ENCODE measurements around the gene SRXN1.

The SRXN1 gene

DNA sequence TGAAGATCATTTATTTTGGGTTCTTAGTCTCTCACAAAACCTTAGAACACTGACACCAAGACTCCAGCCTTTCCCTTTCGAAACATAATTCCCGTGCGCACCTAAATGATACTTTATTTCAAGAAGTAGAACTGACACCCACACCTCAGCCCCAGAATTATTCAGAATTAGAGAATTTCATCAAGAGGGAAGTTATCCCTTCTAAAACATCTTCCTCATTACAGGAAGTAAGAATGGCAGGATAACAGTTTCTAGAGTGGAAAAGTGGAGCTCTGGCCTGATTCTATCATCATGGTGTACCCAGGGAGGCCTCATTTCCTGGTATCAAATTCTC is 1.4 kb upstream of the SRXN1 start:
- TF ChIP-seq EZH2 (IDR thresholded peaks at IDR 0.05) (no peak), FOXP2 (optimal IDR thresholded peaks at IDR 0.05; ENCODE audit: control extremely low read depth, extremely low read length, insufficient read depth) (no peak), POLR2AphosphoS5 (IDR thresholded peaks at IDR 0.05; ENCODE audit: borderline replicate concordance, low read depth, low read length) (no peak)
- H3K36me3 ChIP-seq (ENCODE audit: insufficient read depth, low read length): no peaks in the 10 kb centered on the region
- H3K9ac ChIP-seq (ENCODE audit: insufficient read length): no peak overlapping the region
- no peak overlapping the region for H3K4me3 ChIP-seq
- H3K9me3 ChIP-seq (ENCODE audit: low read depth, low read length): no peaks in the 10 kb centered on the region
- no peak for DNase-seq (ENCODE audit: low read depth, low spot score)
- no peak overlapping the region for H3K27ac ChIP-seq

DNA sequence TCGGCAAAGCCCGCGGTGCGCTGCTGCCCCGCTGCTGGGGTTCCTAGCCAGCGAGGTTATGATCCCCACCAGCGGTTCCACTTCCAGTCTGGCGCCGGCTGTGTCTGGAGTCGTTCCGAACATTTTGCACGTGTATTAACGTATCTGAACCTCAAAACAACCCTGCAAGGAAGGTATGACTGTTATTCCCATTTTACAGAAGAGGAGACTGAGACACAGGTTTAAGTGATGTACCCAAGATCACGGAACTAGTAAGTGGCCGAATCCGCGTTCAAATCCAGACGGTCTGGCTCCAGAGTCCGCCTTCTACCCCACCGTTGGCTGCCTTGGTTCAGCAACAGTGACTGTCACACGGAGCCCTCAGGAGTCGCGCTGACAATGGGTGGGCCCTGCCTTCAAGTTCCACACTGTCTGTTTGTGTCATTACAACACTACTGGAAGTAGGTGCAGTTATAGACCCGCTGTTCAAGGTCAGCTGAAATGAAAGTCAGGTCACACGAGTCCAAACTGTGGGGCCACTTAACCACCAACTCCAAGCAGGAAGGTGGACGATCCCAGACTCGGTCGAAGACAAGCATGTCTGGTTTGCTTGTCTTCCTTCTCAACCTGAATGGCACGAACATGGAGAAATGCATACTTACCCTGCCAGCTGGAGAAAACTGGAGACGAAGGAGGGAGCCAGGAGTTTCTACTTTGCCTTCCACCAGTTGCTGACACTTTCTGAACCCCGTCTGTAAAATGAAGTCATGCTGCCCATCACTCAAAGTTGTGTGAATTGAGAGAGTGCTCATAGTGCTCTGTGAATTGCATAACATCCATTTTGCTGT is 803 bp upstream of the SRXN1 start:
- peak overlapping the region; percentile 82 for H3K4me3 ChIP-seq
- TF ChIP-seq EZH2 (IDR thresholded peaks at IDR 0.05) (no peak), POLR2AphosphoS5 (IDR thresholded peaks at IDR 0.05; ENCODE audit: borderline replicate concordance, low read depth, low read length) (no peak), FOXP2 (optimal IDR thresholded peaks at IDR 0.05; ENCODE audit: control extremely low read depth, extremely low read length, insufficient read depth) (no peak)
- H3K27ac ChIP-seq: no peak overlapping the region
- H3K36me3 ChIP-seq (ENCODE audit: insufficient read depth, low read length): no peaks in the 10 kb centered on the region; the same call in 1 of the 2 replicates
- DNase-seq (ENCODE audit: low read depth, low spot score): no peak
- no peaks in the 10 kb centered on the region for H3K9me3 ChIP-seq (ENCODE audit: low read depth, low read length)
- peak overlapping the region; percentile 73 for H3K9ac ChIP-seq (ENCODE audit: insufficient read length)

DNA sequence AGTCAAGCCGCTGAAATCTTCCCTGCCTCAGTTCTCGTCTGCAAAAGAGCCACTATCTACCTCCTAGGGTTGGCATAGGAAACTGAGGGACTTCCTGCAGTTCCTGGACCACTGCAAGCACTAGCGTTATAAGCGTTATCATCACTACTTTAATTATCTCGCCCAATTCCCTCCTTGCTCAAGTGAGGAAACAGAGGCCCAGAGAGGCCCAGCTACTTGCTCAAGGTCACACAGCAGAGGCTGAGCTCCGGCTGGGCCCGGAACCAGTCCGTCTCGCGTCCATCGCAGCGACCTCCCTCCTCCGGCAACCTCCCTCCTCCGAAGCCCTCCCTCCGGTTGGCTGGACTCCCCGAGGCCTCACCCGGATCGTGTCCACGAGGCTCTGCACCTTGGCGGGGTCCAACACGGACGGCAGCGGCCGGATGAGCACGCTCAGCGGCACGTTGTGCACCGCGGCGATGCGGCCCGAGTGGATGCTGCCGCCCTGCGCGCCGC is 338 bp downstream of the SRXN1 start:
- Histone ChIP-seq H3K9ac (ENCODE audit: insufficient read length) (peak overlapping the region; percentile 73), H3K27ac (no peak overlapping the region), H3K9me3 (ENCODE audit: low read depth, low read length) (no peaks in the 10 kb centered on the region), H3K4me3 (peak overlapping the region; percentile 82), H3K36me3 (ENCODE audit: insufficient read depth, low read length) (peaks cover 9% of the 10 kb centered on the region)
- DNase-seq (ENCODE audit: low read depth, low spot score): no peak
- no peak for TF ChIP-seq EZH2 (IDR thresholded peaks at IDR 0.05)
- no peak for TF ChIP-seq POLR2AphosphoS5 (IDR thresholded peaks at IDR 0.05; ENCODE audit: borderline replicate concordance, low read depth, low read length)
- TF ChIP-seq FOXP2 (optimal IDR thresholded peaks at IDR 0.05; ENCODE audit: control extremely low read depth, extremely low read length, insufficient read depth): no peak

DNA sequence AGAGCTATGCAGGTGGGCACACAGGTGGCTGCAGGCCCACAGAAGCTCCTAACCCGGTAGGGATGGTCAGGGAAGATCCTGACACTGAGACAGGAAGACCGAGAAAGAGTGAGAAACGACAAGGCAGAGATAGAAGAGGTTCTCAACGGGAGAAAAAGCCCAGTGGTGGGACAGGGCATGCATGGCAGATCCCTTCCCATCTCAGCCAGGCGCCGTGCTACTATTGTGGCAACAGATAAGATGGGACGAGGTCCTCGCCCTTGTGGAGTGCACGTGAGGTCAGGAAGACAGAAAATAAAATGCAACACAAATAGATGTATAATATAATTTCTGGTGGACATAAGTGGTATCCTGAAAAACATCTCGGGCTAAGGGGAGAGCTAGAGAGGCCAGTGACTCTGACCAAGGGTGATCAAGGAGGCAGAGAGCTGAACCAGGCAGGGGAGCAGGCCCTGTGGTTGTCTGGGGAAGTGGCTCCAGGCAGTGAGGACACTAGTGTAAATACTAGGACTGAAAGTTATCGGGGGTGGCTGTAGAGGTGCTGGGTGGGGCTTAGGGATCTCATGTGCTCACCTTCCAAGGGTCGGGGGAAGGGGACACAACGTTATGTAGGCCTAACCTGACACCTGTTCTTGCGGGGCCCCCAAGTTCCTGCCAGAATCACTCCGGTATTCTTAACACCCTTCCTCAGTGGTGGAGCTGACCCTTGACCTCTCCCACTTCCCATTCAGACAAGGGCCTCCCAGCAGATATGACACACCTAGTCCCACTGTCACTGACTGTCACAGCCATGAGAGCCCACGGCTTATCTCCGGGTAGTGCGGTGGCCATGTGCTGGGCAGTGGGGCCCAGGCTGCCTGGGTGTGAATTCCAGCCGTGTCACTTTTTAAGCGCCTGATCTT is 1.0 kb downstream of the SRXN1 start:
- peaks cover 13% of the 10 kb centered on the region for H3K36me3 ChIP-seq (ENCODE audit: insufficient read depth, low read length)
- TF ChIP-seq EZH2 (IDR thresholded peaks at IDR 0.05) (no peak), FOXP2 (optimal IDR thresholded peaks at IDR 0.05; ENCODE audit: control extremely low read depth, extremely low read length, insufficient read depth) (no peak), POLR2AphosphoS5 (IDR thresholded peaks at IDR 0.05; ENCODE audit: borderline replicate concordance, low read depth, low read length) (no peak)
- H3K27ac ChIP-seq: no peak overlapping the region
- H3K9me3 ChIP-seq (ENCODE audit: low read depth, low read length): no peaks in the 10 kb centered on the region
- no peak overlapping the region for H3K9ac ChIP-seq (ENCODE audit: insufficient read length)
- DNase-seq (ENCODE audit: low read depth, low spot score): no peak
- H3K4me3 ChIP-seq: peak overlapping the region; percentile 82

DNA sequence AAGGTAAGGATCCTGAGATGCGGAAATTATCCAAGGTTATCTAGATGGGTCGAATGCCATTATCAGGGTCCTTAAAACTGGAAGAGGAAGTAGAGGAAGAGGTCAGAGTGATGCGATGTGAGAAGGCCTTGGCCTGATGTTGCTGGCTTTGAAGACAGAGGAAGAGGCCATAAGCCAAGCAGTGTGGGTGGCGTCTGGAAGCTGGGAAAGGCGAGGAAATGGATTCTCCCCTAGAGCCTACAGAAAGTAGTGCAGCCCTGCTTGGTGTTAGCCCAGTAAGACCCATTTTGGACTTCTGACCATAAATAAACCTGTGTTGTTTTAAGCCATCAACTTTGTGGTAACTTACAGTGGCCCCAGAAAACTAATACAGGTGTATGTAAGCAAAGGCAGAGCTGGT is 2.0 kb downstream of the SRXN1 start:
- no peak for TF ChIP-seq POLR2AphosphoS5 (IDR thresholded peaks at IDR 0.05; ENCODE audit: borderline replicate concordance, low read depth, low read length)
- TF ChIP-seq EZH2 (IDR thresholded peaks at IDR 0.05): no peak
- no peak for TF ChIP-seq FOXP2 (optimal IDR thresholded peaks at IDR 0.05; ENCODE audit: control extremely low read depth, extremely low read length, insufficient read depth)
- H3K9me3 ChIP-seq (ENCODE audit: low read depth, low read length): no peaks in the 10 kb centered on the region
- H3K4me3 ChIP-seq: no peak overlapping the region
- no peak overlapping the region for H3K9ac ChIP-seq (ENCODE audit: insufficient read length)
- DNase-seq (ENCODE audit: low read depth, low spot score): no peak
- H3K36me3 ChIP-seq (ENCODE audit: insufficient read depth, low read length): peaks cover 13% of the 10 kb centered on the region
- H3K27ac ChIP-seq: no peak overlapping the region

DNA sequence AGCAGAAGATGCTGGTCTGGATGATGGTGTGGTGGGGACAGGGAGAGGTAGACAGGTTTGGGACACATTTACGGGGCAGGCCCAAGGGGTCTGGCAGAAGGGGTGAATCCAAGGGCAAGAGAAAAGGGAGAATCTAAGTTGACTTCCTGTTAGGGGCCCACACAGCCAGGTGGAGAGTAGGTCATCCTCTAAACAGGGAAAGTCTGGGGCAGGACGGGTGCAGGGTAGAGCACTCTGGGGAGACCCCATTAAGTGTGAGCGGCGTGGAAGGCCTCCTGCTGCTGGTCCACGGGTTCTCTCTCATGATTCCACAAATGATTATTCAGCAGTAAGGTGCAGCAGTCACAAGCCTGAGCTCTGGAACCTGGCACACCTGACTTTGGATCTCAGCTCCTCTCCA is 2.7 kb downstream of the SRXN1 start:
- no peak for TF ChIP-seq POLR2AphosphoS5 (IDR thresholded peaks at IDR 0.05; ENCODE audit: borderline replicate concordance, low read depth, low read length)
- no peak for TF ChIP-seq FOXP2 (optimal IDR thresholded peaks at IDR 0.05; ENCODE audit: control extremely low read depth, extremely low read length, insufficient read depth)
- no peak for TF ChIP-seq EZH2 (IDR thresholded peaks at IDR 0.05)
- no peak for DNase-seq (ENCODE audit: low read depth, low spot score)
- Histone ChIP-seq H3K36me3 (ENCODE audit: insufficient read depth, low read length) (peaks cover 13% of the 10 kb centered on the region), H3K9me3 (ENCODE audit: low read depth, low read length) (no peaks in the 10 kb centered on the region), H3K27ac (no peak overlapping the region), H3K4me3 (no peak overlapping the region), H3K9ac (ENCODE audit: insufficient read length) (no peak overlapping the region)

DNA sequence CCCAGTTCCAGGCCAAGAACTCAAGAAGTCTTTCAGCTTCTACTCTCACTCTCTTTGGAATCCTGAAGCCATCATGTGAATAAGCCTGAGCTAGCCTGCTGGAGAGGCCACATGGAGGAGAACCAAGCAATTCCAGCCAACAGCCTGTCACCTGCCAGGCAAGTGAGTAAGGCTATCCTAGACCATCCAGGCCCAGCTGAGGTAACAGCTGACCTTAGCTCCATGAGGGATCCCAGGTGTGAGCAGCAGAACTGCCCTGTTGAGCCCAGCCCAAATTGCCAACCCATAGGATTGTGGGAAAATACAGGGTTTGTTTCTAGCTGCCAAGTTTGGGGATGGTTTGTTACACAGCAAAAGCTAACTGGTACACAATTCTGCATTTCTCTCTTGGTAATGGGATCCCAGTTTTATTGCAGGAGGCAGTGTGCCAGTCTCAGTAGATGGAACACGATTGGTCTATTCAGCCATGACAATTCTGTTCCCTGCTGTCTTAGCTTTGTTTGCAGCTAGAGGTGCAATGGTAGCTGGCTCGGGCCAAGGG is 5.5 kb downstream of the SRXN1 start:
- H3K27ac ChIP-seq: no peak overlapping the region
- no peak overlapping the region for H3K9ac ChIP-seq (ENCODE audit: insufficient read length)
- no peak for TF ChIP-seq EZH2 (IDR thresholded peaks at IDR 0.05)
- no peak for TF ChIP-seq POLR2AphosphoS5 (IDR thresholded peaks at IDR 0.05; ENCODE audit: borderline replicate concordance, low read depth, low read length)
- TF ChIP-seq FOXP2 (optimal IDR thresholded peaks at IDR 0.05; ENCODE audit: control extremely low read depth, extremely low read length, insufficient read depth): no peak
- no peak overlapping the region for H3K4me3 ChIP-seq
- no peaks in the 10 kb centered on the region for H3K9me3 ChIP-seq (ENCODE audit: low read depth, low read length)
- DNase-seq (ENCODE audit: low read depth, low spot score): no peak
- H3K36me3 ChIP-seq (ENCODE audit: insufficient read depth, low read length): peaks cover 13% of the 10 kb centered on the region

DNA sequence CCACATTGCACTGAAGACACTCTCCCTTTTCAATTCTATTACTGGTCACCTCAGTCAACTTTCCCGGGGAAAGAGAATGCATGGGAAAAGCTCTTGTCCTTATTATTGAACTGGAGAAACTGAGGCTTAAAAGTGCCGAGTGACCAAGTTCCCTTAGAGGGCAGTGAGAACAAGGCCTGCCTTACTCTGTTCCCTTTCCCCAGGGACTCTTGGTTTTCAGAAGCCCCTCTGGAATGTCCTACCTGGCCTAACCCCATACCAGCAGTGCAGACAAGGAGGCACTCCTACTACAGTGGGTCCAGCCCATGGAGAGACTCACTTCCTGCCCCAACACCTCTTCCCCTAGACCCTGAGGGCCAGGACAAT is 6.1 kb downstream of the SRXN1 start:
- H3K9ac ChIP-seq (ENCODE audit: insufficient read length): no peak overlapping the region
- no peak for DNase-seq (ENCODE audit: low read depth, low spot score)
- TF ChIP-seq EZH2 (IDR thresholded peaks at IDR 0.05) (no peak), POLR2AphosphoS5 (IDR thresholded peaks at IDR 0.05; ENCODE audit: borderline replicate concordance, low read depth, low read length) (no peak), FOXP2 (optimal IDR thresholded peaks at IDR 0.05; ENCODE audit: control extremely low read depth, extremely low read length, insufficient read depth) (no peak)
- H3K9me3 ChIP-seq (ENCODE audit: low read depth, low read length): no peaks in the 10 kb centered on the region
- no peak overlapping the region for H3K27ac ChIP-seq
- no peak overlapping the region for H3K4me3 ChIP-seq
- peaks cover 13% of the 10 kb centered on the region for H3K36me3 ChIP-seq (ENCODE audit: insufficient read depth, low read length)
